GM21786 (cell line): Measurements from ENCODE around the gene KANK2.
A peak's percentile ranks its signal among the peaks of the same experiment; 100 is the strongest.

Experiments
- ATAC-seq: cut with Tn5 transposase; IDR thresholded peaks from one replicate; pipeline ENCODE4 v1.9.1; 2021; ENCODE audit not compliant: unreplicated experiment

KANK2 gene

GRCh38 chr19:11197291-11198174 is at the start of gene KANK2:
TSS of gene KANK2 (minus strand) at chr19:11197545. CDS start at chr19:11194511, 3,034 bp downstream.
- ATAC-seq: peak; percentile 73

- ATAC-seq: no peak
These were observed 49.6 kb upstream of the KANK2 start for GRCh38 chr19:11246941-11247340.

- ATAC-seq: no peak
These were observed 47.7 kb upstream of the KANK2 start for GRCh38 chr19:11244846-11245589.

DNA sequence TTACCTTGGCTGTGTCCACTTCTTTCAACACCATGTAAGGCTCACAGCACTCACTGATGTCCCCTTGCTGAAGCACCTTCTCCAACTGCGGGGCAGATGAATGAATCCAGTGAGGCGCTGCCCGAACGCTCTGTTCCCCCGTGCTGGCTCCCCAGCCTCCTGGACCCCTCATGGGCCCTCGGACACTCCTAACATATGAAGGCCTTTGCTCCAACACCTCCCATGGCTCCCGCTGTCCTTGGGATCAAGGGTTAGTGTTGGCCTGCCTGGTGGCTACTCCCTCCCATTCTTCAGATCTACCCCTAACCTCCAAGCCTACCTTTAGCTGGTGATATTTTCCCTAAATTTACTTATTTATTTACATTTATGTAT is 46.4 kb upstream of the KANK2 start:
- ATAC-seq: no peak

DNA sequence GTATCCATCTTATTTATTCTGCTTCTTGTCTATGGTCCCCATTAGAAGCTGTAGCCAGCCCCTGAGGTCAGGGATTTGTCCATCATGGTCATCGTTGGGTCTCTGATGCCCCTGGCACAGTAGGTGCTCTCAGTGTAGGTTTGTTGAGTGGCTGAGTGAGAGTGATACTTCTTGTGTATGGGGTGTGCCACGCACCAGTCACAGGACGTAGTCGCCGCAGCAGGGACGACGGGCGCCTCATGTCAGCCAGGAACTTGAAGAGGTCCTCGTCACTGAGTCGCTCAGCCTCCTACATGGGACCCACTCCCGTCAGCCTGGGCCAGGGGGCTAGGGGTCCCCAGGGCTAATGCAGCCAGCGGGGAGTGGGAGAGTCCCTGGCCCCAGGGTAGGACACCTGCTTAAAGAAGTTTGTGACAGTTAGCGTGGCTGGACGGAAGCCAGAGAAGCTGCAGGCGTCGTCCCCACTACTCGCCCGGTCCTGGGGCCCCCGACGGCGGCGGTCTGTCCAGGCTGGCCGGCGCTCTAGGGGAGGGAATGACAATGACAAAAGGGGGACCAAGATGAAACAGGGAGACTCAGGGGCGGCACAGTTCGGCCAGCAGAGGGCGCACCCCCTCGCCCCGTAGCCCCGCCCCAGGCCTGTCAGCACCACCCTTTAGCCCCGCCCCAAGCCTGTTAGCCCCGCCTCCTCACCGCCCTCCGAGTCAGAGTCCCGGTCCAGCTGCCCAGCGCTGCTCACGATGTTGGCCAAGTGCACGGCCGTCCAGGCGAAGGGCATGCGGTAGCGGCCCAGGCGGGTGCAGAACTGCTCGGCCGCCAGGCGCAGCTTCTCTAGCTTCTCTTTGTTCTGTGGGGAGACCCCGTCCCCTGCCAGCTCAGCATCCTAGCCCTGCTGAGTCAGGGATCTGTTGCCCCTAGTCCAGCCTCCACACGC is 45.8 kb upstream of the KANK2 start:
- ATAC-seq: no peak

- ATAC-seq: no peak
These were observed 44.7 kb upstream of the KANK2 start for GRCh38 chr19:11242025-11242424.

- ATAC-seq: no peak
These were observed 42.7 kb upstream of the KANK2 start for GRCh38 chr19:11240008-11240444.

- ATAC-seq: no peak
These were observed 42.1 kb upstream of the KANK2 start, which contains the start of gene ANGPTL8 for GRCh38 chr19:11239377-11240000. TSS of gene ANGPTL8 (plus strand) at chr19:11239619. CDS start at chr19:11239638, 19 bp downstream.

GRCh38 chr19:11238781-11239376 is 41.5 kb upstream of the KANK2 start:
- no peak for ATAC-seq

DNA sequence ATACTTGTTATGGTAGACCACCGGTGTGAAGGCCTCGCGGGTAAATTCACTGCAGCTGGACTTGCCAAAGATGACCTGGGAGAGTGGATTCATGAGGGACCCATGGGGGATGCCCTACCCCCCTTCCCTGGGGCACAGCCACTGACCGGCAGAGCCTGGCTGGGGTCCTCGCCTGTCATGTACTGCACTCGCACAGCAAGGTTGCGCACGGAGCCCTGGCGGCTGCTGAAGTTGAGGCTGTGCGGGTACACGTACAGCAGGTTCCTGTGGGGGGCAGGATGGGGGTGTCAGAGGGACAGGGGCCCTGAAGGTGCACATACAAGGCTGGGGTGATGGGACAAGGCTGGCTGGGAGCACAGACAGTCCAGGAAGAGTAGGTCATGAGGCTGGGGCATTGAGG is 40.7 kb upstream of the KANK2 start:
- no peak for ATAC-seq

GRCh38 chr19:11237321-11237720 is 40.0 kb upstream of the KANK2 start:
- ATAC-seq: no peak

DNA sequence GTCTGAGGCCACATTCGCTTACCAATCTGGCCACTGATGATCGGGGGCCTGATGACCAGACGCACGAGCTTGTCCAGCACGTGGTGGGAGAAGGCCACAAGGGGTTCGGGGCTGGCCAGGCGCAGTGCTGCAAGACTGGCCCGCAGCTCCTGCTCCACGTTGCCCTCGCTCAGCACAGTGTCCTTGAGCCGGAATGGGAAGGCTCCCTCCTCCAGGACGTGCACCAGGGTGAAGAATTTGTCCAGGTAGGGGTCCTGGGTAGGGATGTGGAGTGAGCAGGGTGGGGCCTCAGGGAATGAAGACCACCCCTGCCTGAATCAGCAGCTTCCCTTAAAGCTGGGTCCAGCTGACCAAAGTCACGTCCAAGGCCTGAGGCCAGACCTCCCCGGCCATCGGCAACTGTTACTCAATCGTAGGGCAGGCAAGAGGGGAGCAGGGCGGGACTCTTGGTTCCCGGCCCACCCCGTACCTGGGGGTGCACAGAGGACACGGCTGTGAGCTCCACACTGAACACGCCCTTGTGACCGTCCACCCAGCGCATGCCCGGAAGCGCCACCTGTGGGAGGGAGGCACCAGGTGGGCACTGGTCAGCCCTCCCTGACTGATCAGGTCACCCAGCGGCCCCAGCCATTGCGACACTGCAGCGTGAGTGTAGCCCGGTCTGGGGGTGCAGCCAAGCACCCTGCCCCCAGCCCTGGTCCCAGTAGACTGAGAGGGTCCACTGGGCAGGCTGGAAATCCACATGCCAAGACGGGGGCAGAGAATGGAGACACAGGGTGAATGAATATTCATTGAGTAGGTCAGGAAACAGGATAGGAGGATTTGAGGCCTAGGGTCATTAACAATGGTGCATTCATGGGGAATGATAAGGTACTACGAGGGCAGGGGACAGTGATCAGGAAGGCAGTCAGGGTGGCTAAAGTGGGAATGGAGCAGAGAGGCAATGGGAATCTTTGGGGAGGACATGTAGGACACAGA is 39.3 kb upstream of the KANK2 start:
- no peak for ATAC-seq

GRCh38 chr19:11234486-11235075 is 37.2 kb upstream of the KANK2 start:
- no peak for ATAC-seq

- no peak for ATAC-seq
These were observed 35.7 kb upstream of the KANK2 start for GRCh38 chr19:11233073-11233472.

DNA sequence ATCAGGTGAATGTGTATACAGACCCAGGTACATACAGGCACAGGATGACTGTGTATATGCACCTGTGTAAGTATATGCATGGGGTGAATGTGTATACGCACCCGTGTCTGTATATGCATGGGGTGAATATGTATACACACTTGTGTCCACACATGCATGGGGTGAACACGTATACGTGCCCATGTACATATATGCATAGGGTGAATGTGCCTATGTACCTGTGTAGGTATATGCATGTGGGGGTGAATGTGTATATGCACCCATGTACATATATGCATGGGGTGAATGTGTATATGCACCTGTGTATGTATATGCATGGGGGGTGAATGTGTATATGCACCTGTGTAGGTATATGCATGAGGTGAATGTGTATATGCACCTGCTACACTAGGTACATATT is 35.2 kb upstream of the KANK2 start:
- no peak for ATAC-seq

- ATAC-seq: no peak
These were observed 33.5 kb upstream of the KANK2 start for GRCh38 chr19:11230621-11231386.

- ATAC-seq: no peak
These were observed 30.0 kb upstream of the KANK2 start for GRCh38 chr19:11227195-11227886.
